Lower leg skin (tissue), 4 donors: Measurements from ENCODE around the gene GABRG3. TPM values are rescaled to one million over a fixed set of nuclear protein-coding genes. Genes with fewer than 3 reads are reported as not detected.

Experiments
- DNase-seq, 2 donors: peaks; one replicate each; pipeline ENCODE4 v3.0.0-alpha.2; 2019; ENCODE audit warnings: low spot score in 2 of 2
- H3K4me3 ChIP-seq: fragments of 200-600 bp; sonication (generic); 2 replicates; pipeline ENCODE4 v1.5.1; 2017; ENCODE audit warnings: mild to moderate bottlenecking, low read depth; ENCODE audit not compliant: poor library complexity, severe bottlenecking
- CTCF ChIP-seq, 3 donors: fragments of 450-650 bp; IDR thresholded peaks; one replicate each; pipeline ENCODE4 v1.5.1; 2016; ENCODE audit warnings: antibody characterized with exemption in 3 of 3, mild to moderate bottlenecking in 3 of 3, moderate library complexity in 2 of 3
- POLR2A ChIP-seq, 2 donors: fragments of 450-650 bp; IDR thresholded peaks; one replicate each; pipeline ENCODE4 v1.6.1; 2016 to 2017; ENCODE audit warnings: antibody characterized with exemption in 2 of 2, mild to moderate bottlenecking in 1 of 2, moderate library complexity in 1 of 2
- WGBS, 2 donors: methylation state at CpG; one replicate each; pipeline ENCODE4 v1.1.5; 2018; 5-methylcytosine and 5-hydroxymethylcytosine counted together
- intact Hi-C: fragments of 100-400 bp; cut with DNase I; formaldehyde crosslinking; loops from one replicate; pipeline ENCODE4 v1.15.0; 2023; ENCODE audit warnings: low total_unique reads
- total RNA-seq, 4 donors: library from RNA; depleted of rRNA; stranded (reverse); fragments of >200 nt; gene quantifications; one replicate each; pipeline ENCODE4 v1.1.0, GENCODE V29; 2016

The GABRG3 gene
- total RNA-seq, 4 donors from 2014 or later = 0.12 to 0.49 (median 0.25) TPM

GRCh38 chr15:27101982-27102381, 131.0 kb downstream of the GABRG3 start:
- no peak for TF ChIP-seq CTCF (IDR thresholded peaks at IDR 0.05)
- TF ChIP-seq POLR2A (IDR thresholded peaks at IDR 0.05) = no peak
- no peak for DNase-seq
- H3K4me3 ChIP-seq = no peak overlapping the region
- WGBS, 2 donors = 79 to 85% methylated on average over 9 of the region's 9 CpGs
- intact Hi-C loops = no loop called here

- TF ChIP-seq POLR2A (IDR thresholded peaks at IDR 0.05) (no peak), CTCF (IDR thresholded peaks at IDR 0.05) (no peak)
- DNase-seq = no peak
- no peak overlapping the region for H3K4me3 ChIP-seq
- intact Hi-C loops = no loop called here
- 92 to 97% methylated on average over 4 of the region's 4 CpGs for WGBS, 2 donors
Measured at GRCh38 chr15:27111323-27111722, 140.3 kb downstream of the GABRG3 start.

DNA sequence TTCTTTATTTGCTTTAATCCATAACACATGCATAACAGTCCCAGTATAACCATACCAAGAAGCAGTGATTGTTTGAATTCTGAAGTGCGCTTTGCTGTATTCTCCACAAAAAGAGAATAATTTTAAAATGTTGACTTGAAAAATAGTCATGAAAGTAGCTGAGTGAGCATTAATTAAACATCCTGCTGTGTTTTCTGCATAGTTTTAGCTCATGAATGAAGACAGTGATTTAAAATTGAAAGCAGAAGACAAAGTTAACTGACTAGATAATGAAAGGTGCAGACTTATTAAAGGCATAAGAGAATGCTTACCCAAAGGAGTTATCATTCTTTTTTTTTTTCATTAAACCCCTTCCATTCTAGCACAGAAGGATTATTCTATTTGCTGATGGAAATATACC, 143.5 kb downstream of the GABRG3 start:
- intact Hi-C loops = no loop called here
- TF ChIP-seq CTCF (IDR thresholded peaks at IDR 0.05) = no peak
- TF ChIP-seq POLR2A (IDR thresholded peaks at IDR 0.05) = no peak
- 86 to 87% methylated on average over 1 of the region's 1 CpG for WGBS, 2 donors
- H3K4me3 ChIP-seq = no peak overlapping the region
- DNase-seq = no peak

DNA sequence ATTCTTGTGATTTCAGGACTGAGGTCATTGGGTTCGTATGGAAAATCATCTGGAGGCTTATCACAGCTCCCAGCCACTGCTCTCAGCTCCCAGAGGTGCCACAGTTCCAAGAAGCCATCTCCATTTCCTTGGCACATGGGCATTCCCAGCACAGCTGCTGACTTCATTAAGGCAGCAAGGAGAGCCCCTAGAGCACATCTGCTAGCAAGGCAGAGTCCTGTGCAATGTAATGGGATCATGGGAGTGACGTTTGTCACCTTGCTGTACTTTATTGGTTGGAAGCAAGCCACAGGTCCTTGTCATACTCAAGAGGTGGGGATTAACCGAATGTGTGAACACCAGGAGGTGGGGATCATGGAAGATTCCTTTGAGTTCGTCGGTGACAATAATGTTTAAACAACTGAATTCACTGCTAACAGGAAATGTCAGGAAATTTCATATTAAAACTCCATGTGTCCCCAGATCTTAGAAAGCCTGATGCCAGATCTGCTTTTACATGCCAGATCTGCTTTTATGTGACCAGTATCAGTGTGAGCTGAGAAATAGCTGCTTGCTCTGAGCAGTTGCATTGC, 148.8 kb downstream of the GABRG3 start:
- DNase-seq = no peak
- intact Hi-C loops = no loop called here
- TF ChIP-seq POLR2A (IDR thresholded peaks at IDR 0.05) = no peak
- TF ChIP-seq CTCF (IDR thresholded peaks at IDR 0.05) = no peak
- WGBS, 2 donors = 57 to 59% methylated on average over 5 of the region's 5 CpGs
- H3K4me3 ChIP-seq = no peak overlapping the region

GRCh38 chr15:27121672-27122071, 150.7 kb downstream of the GABRG3 start:
- TF ChIP-seq CTCF (IDR thresholded peaks at IDR 0.05) = no peak
- TF ChIP-seq POLR2A (IDR thresholded peaks at IDR 0.05) = no peak
- intact Hi-C loops = no loop called here
- no peak for DNase-seq
- no peak overlapping the region for H3K4me3 ChIP-seq
- WGBS, 2 donors = 75% methylated on average over 2 of the region's 2 CpGs

GRCh38 chr15:27123291-27123690, 152.3 kb downstream of the GABRG3 start:
- H3K4me3 ChIP-seq = no peak overlapping the region
- TF ChIP-seq POLR2A (IDR thresholded peaks at IDR 0.05) (no peak), CTCF (IDR thresholded peaks at IDR 0.05) (no peak)
- intact Hi-C loops = no loop called here
- 93 to 94% methylated on average over 6 of the region's 6 CpGs for WGBS, 2 donors
- DNase-seq = no peak
